Measurements from ENCODE around the gene AARS2.
"Not testable (repeated sequence)": the region's sequence is repeated elsewhere in the genome, so short reads cannot be mapped to it uniquely, and the experiment has no call there.

AARS2 gene

DNA sequence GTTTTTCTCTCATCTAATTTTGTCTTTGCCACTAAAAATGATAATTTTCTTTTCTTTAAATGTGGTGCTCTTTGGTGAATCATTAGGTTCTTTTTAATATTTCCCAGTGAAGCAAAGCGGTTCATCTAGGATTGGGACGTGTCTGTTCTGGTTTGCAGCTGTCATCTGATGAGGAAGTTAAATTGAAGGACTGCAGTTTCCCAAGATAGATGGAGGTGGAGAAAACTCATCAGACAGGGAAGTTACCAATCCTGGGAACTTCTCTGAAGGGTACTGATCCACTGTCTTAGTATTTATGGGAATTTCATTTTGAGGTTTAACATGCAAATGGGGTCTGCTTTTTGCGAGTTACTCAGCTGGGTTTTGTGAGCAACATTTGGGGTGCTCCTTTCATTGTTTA, 2.4 kb upstream of the AARS2 start:
- no peak for TF ChIP-seq ZNF8 (CRISPR knock-in tag; IDR thresholded peaks at IDR 0.05)
- no peak for TF ChIP-seq RARB (CRISPR knock-in tag; IDR thresholded peaks at IDR 0.05)
- no peak for TF ChIP-seq GLIS3 (CRISPR knock-in tag; IDR thresholded peaks at IDR 0.05)
- TF ChIP-seq SNAI2 (CRISPR knock-in tag; IDR thresholded peaks at IDR 0.05), result no peak
- TF ChIP-seq ZNF565 (CRISPR knock-in tag; conservative IDR thresholded peaks at IDR 0.05; ENCODE audit: low read depth), result no peak
- ATAC-seq, result no peak

DNA sequence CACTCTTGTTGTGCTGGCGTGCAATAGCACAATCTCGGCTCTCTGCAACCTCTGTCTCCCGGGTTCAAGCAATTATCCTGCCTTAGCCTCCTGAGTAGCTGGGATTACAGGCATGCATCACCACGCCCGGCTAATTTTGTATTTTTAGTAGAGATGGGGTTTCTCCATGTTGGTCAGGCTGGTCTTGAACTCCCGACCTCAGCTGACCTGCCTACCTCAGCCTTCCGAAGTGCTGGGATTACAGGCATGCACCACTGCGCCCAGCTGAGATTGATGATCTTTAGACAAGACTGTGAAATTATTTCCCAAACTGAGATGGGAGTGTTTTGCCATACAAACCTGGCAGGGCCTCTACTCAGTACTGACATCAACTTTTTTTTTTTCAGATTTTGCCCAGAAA, 1.5 kb upstream of the AARS2 start:
- ATAC-seq, result not testable (repeated sequence)

DNA sequence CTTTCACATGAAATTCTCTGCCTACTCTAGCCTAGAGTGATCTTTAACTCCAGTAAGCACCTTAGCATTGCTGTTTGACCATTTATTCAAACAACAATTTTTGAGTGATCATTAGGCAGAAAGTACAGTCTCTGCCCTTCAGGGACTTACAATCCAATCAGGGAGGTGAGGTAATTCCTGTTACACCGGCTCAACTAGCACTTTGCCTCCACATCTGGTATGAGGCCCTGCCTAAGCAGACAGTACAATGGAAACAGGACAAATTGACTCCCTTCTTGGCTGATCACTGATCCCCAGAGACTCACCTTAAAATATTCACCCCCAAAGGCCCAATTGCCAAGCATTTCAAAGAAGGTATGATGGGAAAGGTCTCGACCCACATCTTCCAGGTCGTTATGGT, 1.4 kb downstream of the AARS2 start:
- TF ChIP-seq ZNF565 (CRISPR knock-in tag; conservative IDR thresholded peaks at IDR 0.05; ENCODE audit: low read depth) (no peak), CSDC2 (CRISPR knock-in tag; IDR thresholded peaks at IDR 0.05) (no peak), ISL1 (CRISPR knock-in tag; IDR thresholded peaks at IDR 0.05) (no peak), SNAI2 (CRISPR knock-in tag; IDR thresholded peaks at IDR 0.05) (no peak), ZNF70 (CRISPR knock-in tag; IDR thresholded peaks at IDR 0.05) (no peak), TOX (CRISPR knock-in tag; IDR thresholded peaks at IDR 0.05; ENCODE audit: borderline replicate concordance) (no peak), TCF4 (CRISPR knock-in tag; IDR thresholded peaks at IDR 0.05; ENCODE audit: borderline replicate concordance) (no peak), PPARA (CRISPR knock-in tag; IDR thresholded peaks at IDR 0.05; ENCODE audit: borderline replicate concordance) (no peak), ZFP3 (CRISPR knock-in tag; IDR thresholded peaks at IDR 0.05) (no peak)
- TF ChIP-seq, protein P1, sequence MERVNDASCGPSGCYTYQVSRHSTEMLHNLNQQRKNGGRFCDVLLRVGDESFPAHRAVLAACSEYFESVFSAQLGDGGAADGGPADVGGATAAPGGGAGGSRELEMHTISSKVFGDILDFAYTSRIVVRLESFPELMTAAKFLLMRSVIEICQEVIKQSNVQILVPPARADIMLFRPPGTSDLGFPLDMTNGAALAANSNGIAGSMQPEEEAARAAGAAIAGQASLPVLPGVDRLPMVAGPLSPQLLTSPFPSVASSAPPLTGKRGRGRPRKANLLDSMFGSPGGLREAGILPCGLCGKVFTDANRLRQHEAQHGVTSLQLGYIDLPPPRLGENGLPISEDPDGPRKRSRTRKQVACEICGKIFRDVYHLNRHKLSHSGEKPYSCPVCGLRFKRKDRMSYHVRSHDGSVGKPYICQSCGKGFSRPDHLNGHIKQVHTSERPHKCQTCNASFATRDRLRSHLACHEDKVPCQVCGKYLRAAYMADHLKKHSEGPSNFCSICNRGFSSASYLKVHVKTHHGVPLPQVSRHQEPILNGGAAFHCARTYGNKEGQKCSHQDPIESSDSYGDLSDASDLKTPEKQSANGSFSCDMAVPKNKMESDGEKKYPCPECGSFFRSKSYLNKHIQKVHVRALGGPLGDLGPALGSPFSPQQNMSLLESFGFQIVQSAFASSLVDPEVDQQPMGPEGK (CRISPR knock-in tag; IDR thresholded peaks at IDR 0.05; ENCODE audit: borderline replicate concordance), result no peak
- TF ChIP-seq, protein P2, sequence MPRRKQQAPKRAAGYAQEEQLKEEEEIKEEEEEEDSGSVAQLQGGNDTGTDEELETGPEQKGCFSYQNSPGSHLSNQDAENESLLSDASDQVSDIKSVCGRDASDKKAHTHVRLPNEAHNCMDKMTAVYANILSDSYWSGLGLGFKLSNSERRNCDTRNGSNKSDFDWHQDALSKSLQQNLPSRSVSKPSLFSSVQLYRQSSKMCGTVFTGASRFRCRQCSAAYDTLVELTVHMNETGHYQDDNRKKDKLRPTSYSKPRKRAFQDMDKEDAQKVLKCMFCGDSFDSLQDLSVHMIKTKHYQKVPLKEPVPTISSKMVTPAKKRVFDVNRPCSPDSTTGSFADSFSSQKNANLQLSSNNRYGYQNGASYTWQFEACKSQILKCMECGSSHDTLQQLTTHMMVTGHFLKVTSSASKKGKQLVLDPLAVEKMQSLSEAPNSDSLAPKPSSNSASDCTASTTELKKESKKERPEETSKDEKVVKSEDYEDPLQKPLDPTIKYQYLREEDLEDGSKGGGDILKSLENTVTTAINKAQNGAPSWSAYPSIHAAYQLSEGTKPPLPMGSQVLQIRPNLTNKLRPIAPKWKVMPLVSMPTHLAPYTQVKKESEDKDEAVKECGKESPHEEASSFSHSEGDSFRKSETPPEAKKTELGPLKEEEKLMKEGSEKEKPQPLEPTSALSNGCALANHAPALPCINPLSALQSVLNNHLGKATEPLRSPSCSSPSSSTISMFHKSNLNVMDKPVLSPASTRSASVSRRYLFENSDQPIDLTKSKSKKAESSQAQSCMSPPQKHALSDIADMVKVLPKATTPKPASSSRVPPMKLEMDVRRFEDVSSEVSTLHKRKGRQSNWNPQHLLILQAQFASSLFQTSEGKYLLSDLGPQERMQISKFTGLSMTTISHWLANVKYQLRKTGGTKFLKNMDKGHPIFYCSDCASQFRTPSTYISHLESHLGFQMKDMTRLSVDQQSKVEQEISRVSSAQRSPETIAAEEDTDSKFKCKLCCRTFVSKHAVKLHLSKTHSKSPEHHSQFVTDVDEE (CRISPR knock-in tag; IDR thresholded peaks at IDR 0.05), result no peak
- no peak for ATAC-seq

DNA sequence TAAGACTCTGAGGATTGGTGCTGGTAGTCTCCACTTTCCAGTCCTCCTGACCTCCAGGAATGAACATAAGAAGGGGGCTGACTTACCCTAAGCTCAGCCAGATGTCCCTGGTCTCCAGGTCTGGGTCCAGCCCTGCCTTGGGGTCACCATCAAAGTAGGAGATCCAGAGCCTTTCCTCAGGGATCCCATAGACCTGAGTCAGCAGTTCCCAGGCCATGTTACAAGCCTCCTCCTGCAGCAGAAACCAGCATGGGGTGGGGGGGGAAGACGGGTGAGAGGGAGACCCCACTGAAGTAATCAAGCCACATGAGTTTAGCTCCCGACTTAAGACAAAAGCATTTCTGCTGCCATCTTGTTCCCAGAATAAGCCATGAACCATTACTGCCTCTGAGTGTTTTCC, 1.8 kb downstream of the AARS2 start:
- ATAC-seq, result no peak
- TF ChIP-seq TCF4 (CRISPR knock-in tag; IDR thresholded peaks at IDR 0.05; ENCODE audit: borderline replicate concordance) (no peak), ZFP30 (CRISPR knock-in tag; IDR thresholded peaks at IDR 0.05) (no peak), RARB (CRISPR knock-in tag; IDR thresholded peaks at IDR 0.05) (no peak), OSR1 (CRISPR knock-in tag; IDR thresholded peaks at IDR 0.05) (no peak), ZFP3 (CRISPR knock-in tag; IDR thresholded peaks at IDR 0.05) (no peak), ESRRG (CRISPR knock-in tag; IDR thresholded peaks at IDR 0.05) (no peak), ZNF565 (CRISPR knock-in tag; conservative IDR thresholded peaks at IDR 0.05; ENCODE audit: low read depth) (no peak), ZNF70 (CRISPR knock-in tag; IDR thresholded peaks at IDR 0.05) (no peak), PPARA (CRISPR knock-in tag; IDR thresholded peaks at IDR 0.05; ENCODE audit: borderline replicate concordance) (no peak), GLIS3 (CRISPR knock-in tag; IDR thresholded peaks at IDR 0.05) (no peak), ISL1 (CRISPR knock-in tag; IDR thresholded peaks at IDR 0.05) (no peak), BACH2 (CRISPR knock-in tag; IDR thresholded peaks at IDR 0.05; ENCODE audit: borderline replicate concordance) (no peak)
- TF ChIP-seq, protein P3, sequence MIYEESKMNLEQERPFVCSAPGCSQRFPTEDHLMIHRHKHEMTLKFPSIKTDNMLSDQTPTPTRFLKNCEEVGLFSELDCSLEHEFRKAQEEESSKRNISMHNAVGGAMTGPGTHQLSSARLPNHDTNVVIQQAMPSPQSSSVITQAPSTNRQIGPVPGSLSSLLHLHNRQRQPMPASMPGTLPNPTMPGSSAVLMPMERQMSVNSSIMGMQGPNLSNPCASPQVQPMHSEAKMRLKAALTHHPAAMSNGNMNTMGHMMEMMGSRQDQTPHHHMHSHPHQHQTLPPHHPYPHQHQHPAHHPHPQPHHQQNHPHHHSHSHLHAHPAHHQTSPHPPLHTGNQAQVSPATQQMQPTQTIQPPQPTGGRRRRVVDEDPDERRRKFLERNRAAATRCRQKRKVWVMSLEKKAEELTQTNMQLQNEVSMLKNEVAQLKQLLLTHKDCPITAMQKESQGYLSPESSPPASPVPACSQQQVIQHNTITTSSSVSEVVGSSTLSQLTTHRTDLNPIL (CRISPR knock-in tag; IDR thresholded peaks at IDR 0.05; ENCODE audit: low read depth), result no peak
- TF ChIP-seq, protein P2 (CRISPR knock-in tag; IDR thresholded peaks at IDR 0.05), result no peak

Data from SK-N-SH treated with all-trans-retinoic acid at 6 μM for 48 hours (cell line).